ENCODE data around the gene ABI3. TPM values are rescaled to one million over a fixed set of nuclear protein-coding genes. Genes with fewer than 3 reads are reported as not detected.

ABI3 gene
- total RNA-seq, 2 donors from 2014 or later: 8.9 to 10.8 TPM

DNA sequence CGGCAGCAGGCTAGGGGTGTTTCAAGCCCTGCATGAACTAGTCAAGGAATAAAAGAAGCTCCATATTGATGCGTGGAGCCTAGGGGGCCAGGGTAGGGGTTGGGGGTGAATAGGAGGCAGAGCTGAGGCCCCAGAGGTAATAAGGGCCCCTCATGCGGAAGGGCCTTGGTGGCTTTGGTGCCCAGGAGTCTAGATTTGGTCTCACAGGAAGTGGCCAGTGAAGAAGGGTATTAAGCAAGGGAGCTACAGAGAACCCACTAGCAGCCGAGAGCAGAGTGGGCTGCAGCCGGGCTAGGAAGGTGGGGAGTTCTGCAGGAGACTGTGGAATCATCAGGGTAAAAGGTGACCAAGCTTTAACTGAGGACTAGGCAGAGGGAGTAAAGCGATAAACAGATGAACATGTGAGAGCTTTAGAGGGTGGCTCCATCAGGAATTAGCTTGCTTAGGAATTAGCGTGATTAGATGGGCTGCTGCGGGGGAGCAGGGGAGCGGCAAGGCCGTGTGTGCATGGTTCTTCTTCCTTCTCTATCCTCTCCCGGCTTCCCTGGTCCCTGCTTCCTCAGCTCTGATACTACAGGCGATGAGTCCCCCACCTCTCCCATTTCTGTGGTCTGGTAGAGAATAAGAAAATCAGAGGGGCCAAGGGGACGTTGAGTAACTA, 10.0 kb upstream of the ABI3 start:
- no peak for ATAC-seq (ENCODE audit: insufficient number of reproducible peaks, low FRiP score, low read depth)
- no peak overlapping the region for H3K27ac ChIP-seq
- TF ChIP-seq, protein P1, sequence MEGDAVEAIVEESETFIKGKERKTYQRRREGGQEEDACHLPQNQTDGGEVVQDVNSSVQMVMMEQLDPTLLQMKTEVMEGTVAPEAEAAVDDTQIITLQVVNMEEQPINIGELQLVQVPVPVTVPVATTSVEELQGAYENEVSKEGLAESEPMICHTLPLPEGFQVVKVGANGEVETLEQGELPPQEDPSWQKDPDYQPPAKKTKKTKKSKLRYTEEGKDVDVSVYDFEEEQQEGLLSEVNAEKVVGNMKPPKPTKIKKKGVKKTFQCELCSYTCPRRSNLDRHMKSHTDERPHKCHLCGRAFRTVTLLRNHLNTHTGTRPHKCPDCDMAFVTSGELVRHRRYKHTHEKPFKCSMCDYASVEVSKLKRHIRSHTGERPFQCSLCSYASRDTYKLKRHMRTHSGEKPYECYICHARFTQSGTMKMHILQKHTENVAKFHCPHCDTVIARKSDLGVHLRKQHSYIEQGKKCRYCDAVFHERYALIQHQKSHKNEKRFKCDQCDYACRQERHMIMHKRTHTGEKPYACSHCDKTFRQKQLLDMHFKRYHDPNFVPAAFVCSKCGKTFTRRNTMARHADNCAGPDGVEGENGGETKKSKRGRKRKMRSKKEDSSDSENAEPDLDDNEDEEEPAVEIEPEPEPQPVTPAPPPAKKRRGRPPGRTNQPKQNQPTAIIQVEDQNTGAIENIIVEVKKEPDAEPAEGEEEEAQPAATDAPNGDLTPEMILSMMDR (IDR thresholded peaks at IDR 0.05): no peak
- H3K9me3 ChIP-seq: no peaks in the 10 kb centered on the region
- no peaks in the 10 kb centered on the region for H3K4me1 ChIP-seq (ENCODE audit: control insufficient read depth in 1 of 2, low read depth in 2 of 2)
- H3K4me3 ChIP-seq: no peak overlapping the region
- DNase-seq (ENCODE audit: low spot score): no peak
- no peaks in the 10 kb centered on the region for H3K27me3 ChIP-seq (replicated peaks; ENCODE audit: insufficient read depth)
- no peaks in the 10 kb centered on the region for H3K36me3 ChIP-seq

DNA sequence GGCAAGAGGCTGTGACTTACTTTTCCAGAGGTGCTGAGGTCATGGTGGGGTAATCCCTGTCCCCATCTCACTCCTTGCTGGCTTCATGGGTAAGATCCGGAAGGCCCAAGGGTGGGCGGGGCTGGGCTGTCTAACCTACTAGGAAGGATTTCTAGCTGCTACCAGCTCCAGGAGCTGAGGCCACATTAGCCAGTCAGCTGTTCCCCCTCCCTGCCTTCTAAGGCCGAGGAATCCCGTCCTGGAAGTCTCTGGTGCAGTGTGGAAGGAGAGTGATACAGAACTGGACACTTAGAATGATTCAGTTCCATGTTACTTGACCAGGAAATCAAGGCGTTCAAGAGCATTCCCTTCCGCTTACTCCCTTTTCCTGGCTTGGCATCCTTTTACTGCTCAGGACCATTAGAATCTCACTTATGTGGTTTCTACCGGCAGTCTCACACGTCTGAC, 9.0 kb upstream of the ABI3 start:
- Histone ChIP-seq H3K27me3 (replicated peaks; ENCODE audit: insufficient read depth) (no peaks in the 10 kb centered on the region), H3K36me3 (no peaks in the 10 kb centered on the region), H3K4me1 (ENCODE audit: control insufficient read depth in 1 of 2, low read depth in 2 of 2) (no peaks in the 10 kb centered on the region), H3K4me3 (no peak overlapping the region), H3K9me3 (no peaks in the 10 kb centered on the region), H3K27ac (no peak overlapping the region)
- TF ChIP-seq, protein P1 (IDR thresholded peaks at IDR 0.05): no peak
- no peak for ATAC-seq (ENCODE audit: insufficient number of reproducible peaks, low FRiP score, low read depth)
- DNase-seq (ENCODE audit: low spot score): no peak

DNA sequence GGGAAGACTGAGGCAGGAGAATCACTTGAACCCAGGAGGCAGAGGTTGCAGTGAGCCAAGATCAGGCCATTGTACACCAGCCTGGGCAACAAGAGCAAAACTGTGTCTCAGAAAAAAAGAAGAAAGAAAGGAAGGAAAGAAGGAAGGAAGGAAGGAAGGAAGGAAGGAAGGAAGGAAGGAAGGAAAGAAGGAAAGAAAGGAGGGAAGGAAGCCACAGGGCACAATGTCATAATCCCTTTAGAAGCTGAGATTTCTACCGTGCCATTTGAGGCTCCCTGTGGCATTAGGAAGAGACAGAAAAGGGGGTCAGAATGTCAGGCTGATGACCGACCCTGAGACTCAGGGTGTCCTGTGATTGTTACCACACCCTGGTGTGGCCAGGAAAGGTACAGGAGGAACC, 6.7 kb upstream of the ABI3 start:
- DNase-seq (ENCODE audit: low spot score) (no peak), ATAC-seq (ENCODE audit: insufficient number of reproducible peaks, low FRiP score, low read depth) (no peak)
- TF ChIP-seq, protein P1 (IDR thresholded peaks at IDR 0.05): no peak
- Histone ChIP-seq H3K4me1 (ENCODE audit: control insufficient read depth in 1 of 2, low read depth in 2 of 2) (no peaks in the 10 kb centered on the region), H3K27me3 (replicated peaks; ENCODE audit: insufficient read depth) (no peaks in the 10 kb centered on the region), H3K4me3 (no peak overlapping the region), H3K9me3 (no peaks in the 10 kb centered on the region), H3K36me3 (no peaks in the 10 kb centered on the region), H3K27ac (no peak overlapping the region)

DNA sequence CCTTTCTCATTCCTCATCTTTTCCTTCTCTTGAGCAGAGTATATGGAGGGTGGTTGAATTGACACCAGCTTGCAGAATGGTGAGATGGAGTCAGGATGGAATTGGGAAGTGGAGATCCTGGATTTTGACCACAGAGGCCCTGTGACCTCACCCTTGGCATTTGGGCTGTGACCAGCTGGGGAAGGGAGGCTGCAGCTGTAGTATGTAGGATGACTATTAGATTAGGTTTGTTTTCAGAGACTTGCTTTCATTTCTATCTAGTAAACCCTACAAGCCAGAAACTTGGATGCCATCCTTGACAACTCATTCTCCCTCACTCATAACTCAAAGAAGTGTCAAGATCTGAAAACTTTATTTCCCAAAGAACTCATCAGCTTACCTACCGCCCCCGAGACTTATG, 6.0 kb upstream of the ABI3 start:
- DNase-seq (ENCODE audit: low spot score) (no peak), ATAC-seq (ENCODE audit: insufficient number of reproducible peaks, low FRiP score, low read depth) (no peak)
- Histone ChIP-seq H3K27me3 (replicated peaks; ENCODE audit: insufficient read depth) (no peaks in the 10 kb centered on the region), H3K9me3 (no peaks in the 10 kb centered on the region), H3K4me3 (no peak overlapping the region), H3K36me3 (no peaks in the 10 kb centered on the region), H3K27ac (no peak overlapping the region), H3K4me1 (ENCODE audit: control insufficient read depth in 1 of 2, low read depth in 2 of 2) (no peaks in the 10 kb centered on the region)
- TF ChIP-seq, protein P1 (IDR thresholded peaks at IDR 0.05): no peak

DNA sequence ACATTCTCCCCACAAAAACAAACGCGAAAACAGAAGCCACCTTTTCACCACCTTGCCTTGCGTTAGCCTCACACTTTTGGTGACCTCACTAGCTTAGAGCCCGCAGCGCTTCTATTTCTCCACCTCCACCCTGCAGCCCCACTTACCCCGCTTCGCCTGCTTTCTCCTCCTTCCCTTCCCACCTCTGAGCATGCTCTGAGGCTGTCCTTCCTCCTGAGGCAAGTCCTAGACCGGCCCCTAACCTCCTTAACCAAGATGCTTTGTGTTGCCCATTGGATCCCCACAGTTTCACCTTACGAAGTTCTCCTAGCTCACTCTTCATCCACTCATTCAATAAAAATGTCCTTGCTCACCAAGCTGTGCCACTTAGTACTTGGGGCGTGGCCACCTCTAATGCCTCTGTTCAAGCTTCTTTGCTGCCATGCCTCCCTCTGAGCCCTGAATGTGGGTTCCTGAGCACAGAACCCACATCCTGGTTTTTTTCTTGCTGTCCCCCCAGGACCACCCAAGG, 1.4 kb upstream of the ABI3 start:
- no peaks in the 10 kb centered on the region for H3K36me3 ChIP-seq
- H3K27ac ChIP-seq: no peak overlapping the region
- H3K4me3 ChIP-seq: no peak overlapping the region
- DNase-seq (ENCODE audit: low spot score): no peak
- no peaks in the 10 kb centered on the region for H3K4me1 ChIP-seq (ENCODE audit: control insufficient read depth in 1 of 2, low read depth in 2 of 2)
- TF ChIP-seq, protein P1 (IDR thresholded peaks at IDR 0.05): no peak
- ATAC-seq (ENCODE audit: insufficient number of reproducible peaks, low FRiP score, low read depth): no peak
- H3K9me3 ChIP-seq: no peaks in the 10 kb centered on the region
- H3K27me3 ChIP-seq (replicated peaks; ENCODE audit: insufficient read depth): peaks cover 4% of the 10 kb centered on the region
